ENCODE results near the gene PFKFB1.

Gene PFKFB1

GRCh38 chrX:54980334-54980733 is 13.7 kb downstream of the PFKFB1 start:
- Histone ChIP-seq H3K9me3 (ENCODE audit: control insufficient read depth, low read length) (no peaks in the 10 kb centered on the region), H3K27me3 (ENCODE audit: control insufficient read depth, insufficient read depth, low read length) (no peaks in the 10 kb centered on the region)

GRCh38 chrX:54979432-54979831 is 14.6 kb downstream of the PFKFB1 start:
- Histone ChIP-seq H3K4me3 (ENCODE audit: low read length) (no peak overlapping the region), H3K9me3 (ENCODE audit: control insufficient read depth, low read length) (no peaks in the 10 kb centered on the region), H3K9ac (ENCODE audit: low read length) (no peak overlapping the region), H3K36me3 (ENCODE audit: control insufficient read depth, insufficient read depth, low read length) (no peaks in the 10 kb centered on the region), H3K27me3 (ENCODE audit: control insufficient read depth, insufficient read depth, low read length) (no peaks in the 10 kb centered on the region), H3K4me1 (ENCODE audit: control insufficient read depth, insufficient read depth, low read length) (no peaks in the 10 kb centered on the region)

More at GRCh38 chrX:54980334-54980733, 13.7 kb downstream of the PFKFB1 start:
- Histone ChIP-seq H3K9ac (ENCODE audit: low read length) (no peak overlapping the region), H3K4me3 (ENCODE audit: low read length) (no peak overlapping the region), H3K36me3 (ENCODE audit: control insufficient read depth, insufficient read depth, low read length) (no peaks in the 10 kb centered on the region), H3K4me1 (ENCODE audit: control insufficient read depth, insufficient read depth, low read length) (no peaks in the 10 kb centered on the region)

- Histone ChIP-seq H3K4me1 (ENCODE audit: control insufficient read depth, insufficient read depth, low read length) (no peaks in the 10 kb centered on the region), H3K9me3 (ENCODE audit: control insufficient read depth, low read length) (no peaks in the 10 kb centered on the region), H3K9ac (ENCODE audit: low read length) (no peak overlapping the region), H3K27me3 (ENCODE audit: control insufficient read depth, insufficient read depth, low read length) (no peaks in the 10 kb centered on the region), H3K36me3 (ENCODE audit: control insufficient read depth, insufficient read depth, low read length) (no peaks in the 10 kb centered on the region), H3K4me3 (ENCODE audit: low read length) (no peak overlapping the region)
Measured at GRCh38 chrX:54978448-54978847, 15.5 kb downstream of the PFKFB1 start.

- H3K9ac ChIP-seq (ENCODE audit: low read length): no peak overlapping the region
- no peaks in the 10 kb centered on the region for H3K9me3 ChIP-seq (ENCODE audit: control insufficient read depth, low read length)
- H3K27me3 ChIP-seq (ENCODE audit: control insufficient read depth, insufficient read depth, low read length): no peaks in the 10 kb centered on the region
- no peaks in the 10 kb centered on the region for H3K36me3 ChIP-seq (ENCODE audit: control insufficient read depth, insufficient read depth, low read length)
- no peak overlapping the region for H3K4me3 ChIP-seq (ENCODE audit: low read length)
- no peaks in the 10 kb centered on the region for H3K4me1 ChIP-seq (ENCODE audit: control insufficient read depth, insufficient read depth, low read length)
Measured at GRCh38 chrX:54977387-54977786, 16.6 kb downstream of the PFKFB1 start.

GRCh38 chrX:54964766-54965497 is 29.1 kb downstream of the PFKFB1 start:
- Histone ChIP-seq H3K9ac (ENCODE audit: low read length) (no peak overlapping the region), H3K9me3 (ENCODE audit: control insufficient read depth, low read length) (no peaks in the 10 kb centered on the region), H3K4me3 (ENCODE audit: low read length) (no peak overlapping the region), H3K27me3 (ENCODE audit: control insufficient read depth, insufficient read depth, low read length) (no peaks in the 10 kb centered on the region), H3K4me1 (ENCODE audit: control insufficient read depth, insufficient read depth, low read length) (no peaks in the 10 kb centered on the region), H3K36me3 (ENCODE audit: control insufficient read depth, insufficient read depth, low read length) (no peaks in the 10 kb centered on the region)

- Histone ChIP-seq H3K27me3 (ENCODE audit: control insufficient read depth, insufficient read depth, low read length) (no peaks in the 10 kb centered on the region), H3K4me1 (ENCODE audit: control insufficient read depth, insufficient read depth, low read length) (no peaks in the 10 kb centered on the region), H3K4me3 (ENCODE audit: low read length) (no peak overlapping the region), H3K36me3 (ENCODE audit: control insufficient read depth, insufficient read depth, low read length) (no peaks in the 10 kb centered on the region), H3K9me3 (ENCODE audit: control insufficient read depth, low read length) (no peaks in the 10 kb centered on the region), H3K9ac (ENCODE audit: low read length) (no peak overlapping the region)
Measured at GRCh38 chrX:54961750-54962149, 32.2 kb downstream of the PFKFB1 start.

GRCh38 chrX:54950730-54951375 is 43.1 kb downstream of the PFKFB1 start:
- no peak overlapping the region for H3K9ac ChIP-seq (ENCODE audit: low read length)
- H3K27me3 ChIP-seq (ENCODE audit: control insufficient read depth, insufficient read depth, low read length): no peaks in the 10 kb centered on the region
- no peaks in the 10 kb centered on the region for H3K9me3 ChIP-seq (ENCODE audit: control insufficient read depth, low read length)
- H3K4me1 ChIP-seq (ENCODE audit: control insufficient read depth, insufficient read depth, low read length): no peaks in the 10 kb centered on the region
- no peak overlapping the region for H3K4me3 ChIP-seq (ENCODE audit: low read length)
- no peaks in the 10 kb centered on the region for H3K36me3 ChIP-seq (ENCODE audit: control insufficient read depth, insufficient read depth, low read length)

- H3K27me3 ChIP-seq (ENCODE audit: control insufficient read depth, insufficient read depth, low read length): no peaks in the 10 kb centered on the region
- no peaks in the 10 kb centered on the region for H3K4me1 ChIP-seq (ENCODE audit: control insufficient read depth, insufficient read depth, low read length)
- no peak overlapping the region for H3K4me3 ChIP-seq (ENCODE audit: low read length)
Measured at GRCh38 chrX:54945224-54945623, 48.8 kb downstream of the PFKFB1 start.

GRCh38 chrX:54944816-54945215 is 49.2 kb downstream of the PFKFB1 start:
- H3K36me3 ChIP-seq (ENCODE audit: control insufficient read depth, insufficient read depth, low read length): no peaks in the 10 kb centered on the region
- H3K9ac ChIP-seq (ENCODE audit: low read length): no peak overlapping the region
- H3K9me3 ChIP-seq (ENCODE audit: control insufficient read depth, low read length): no peaks in the 10 kb centered on the region
- H3K4me1 ChIP-seq (ENCODE audit: control insufficient read depth, insufficient read depth, low read length): no peaks in the 10 kb centered on the region
- H3K27me3 ChIP-seq (ENCODE audit: control insufficient read depth, insufficient read depth, low read length): no peaks in the 10 kb centered on the region
- H3K4me3 ChIP-seq (ENCODE audit: low read length): no peak overlapping the region

More at GRCh38 chrX:54945224-54945623, 48.8 kb downstream of the PFKFB1 start:
- no peaks in the 10 kb centered on the region for H3K36me3 ChIP-seq (ENCODE audit: control insufficient read depth, insufficient read depth, low read length)
- H3K9ac ChIP-seq (ENCODE audit: low read length): no peak overlapping the region
- H3K9me3 ChIP-seq (ENCODE audit: control insufficient read depth, low read length): no peaks in the 10 kb centered on the region

GRCh38 chrX:54937416-54937815 is 56.6 kb downstream of the PFKFB1 start:
- no peaks in the 10 kb centered on the region for H3K27me3 ChIP-seq (ENCODE audit: control insufficient read depth, insufficient read depth, low read length)
- no peaks in the 10 kb centered on the region for H3K4me1 ChIP-seq (ENCODE audit: control insufficient read depth, insufficient read depth, low read length)
- no peaks in the 10 kb centered on the region for H3K36me3 ChIP-seq (ENCODE audit: control insufficient read depth, insufficient read depth, low read length)
- no peak overlapping the region for H3K4me3 ChIP-seq (ENCODE audit: low read length)
- H3K9me3 ChIP-seq (ENCODE audit: control insufficient read depth, low read length): no peaks in the 10 kb centered on the region
- H3K9ac ChIP-seq (ENCODE audit: low read length): no peak overlapping the region

GRCh38 chrX:54935306-54935705 is 58.7 kb downstream of the PFKFB1 start:
- no peak overlapping the region for H3K9ac ChIP-seq (ENCODE audit: low read length)
- no peaks in the 10 kb centered on the region for H3K9me3 ChIP-seq (ENCODE audit: control insufficient read depth, low read length)
- H3K4me3 ChIP-seq (ENCODE audit: low read length): no peak overlapping the region
- no peaks in the 10 kb centered on the region for H3K4me1 ChIP-seq (ENCODE audit: control insufficient read depth, insufficient read depth, low read length)
- no peaks in the 10 kb centered on the region for H3K36me3 ChIP-seq (ENCODE audit: control insufficient read depth, insufficient read depth, low read length)
- H3K27me3 ChIP-seq (ENCODE audit: control insufficient read depth, insufficient read depth, low read length): no peaks in the 10 kb centered on the region

- Histone ChIP-seq H3K27me3 (ENCODE audit: control insufficient read depth, insufficient read depth, low read length) (no peaks in the 10 kb centered on the region), H3K36me3 (ENCODE audit: control insufficient read depth, insufficient read depth, low read length) (no peaks in the 10 kb centered on the region), H3K9me3 (ENCODE audit: control insufficient read depth, low read length) (no peaks in the 10 kb centered on the region), H3K4me3 (ENCODE audit: low read length) (no peak overlapping the region), H3K4me1 (ENCODE audit: control insufficient read depth, insufficient read depth, low read length) (no peaks in the 10 kb centered on the region), H3K9ac (ENCODE audit: low read length) (no peak overlapping the region)
Measured at GRCh38 chrX:54934890-54935289, 59.1 kb downstream of the PFKFB1 start.
